Stimulated activated CD4-positive, alpha-beta T cell treated with anti-CD3 and anti-CD28 coated beads, TNF-alpha, amount 100 ng/mL, for 1 hour (primary cell): ENCODE data around the gene ANAPC2.
A peak's percentile ranks its signal among the peaks of the same experiment; 100 is the strongest.

ENCODE experiments used
- DNase-seq, 3 donors: peaks; one replicate each; pipeline ENCODE4 v3.0.0-alpha.2; 2020; ENCODE audit warnings: low read depth in 3 of 3, low spot score in 1 of 3

ANAPC2 gene

DNA sequence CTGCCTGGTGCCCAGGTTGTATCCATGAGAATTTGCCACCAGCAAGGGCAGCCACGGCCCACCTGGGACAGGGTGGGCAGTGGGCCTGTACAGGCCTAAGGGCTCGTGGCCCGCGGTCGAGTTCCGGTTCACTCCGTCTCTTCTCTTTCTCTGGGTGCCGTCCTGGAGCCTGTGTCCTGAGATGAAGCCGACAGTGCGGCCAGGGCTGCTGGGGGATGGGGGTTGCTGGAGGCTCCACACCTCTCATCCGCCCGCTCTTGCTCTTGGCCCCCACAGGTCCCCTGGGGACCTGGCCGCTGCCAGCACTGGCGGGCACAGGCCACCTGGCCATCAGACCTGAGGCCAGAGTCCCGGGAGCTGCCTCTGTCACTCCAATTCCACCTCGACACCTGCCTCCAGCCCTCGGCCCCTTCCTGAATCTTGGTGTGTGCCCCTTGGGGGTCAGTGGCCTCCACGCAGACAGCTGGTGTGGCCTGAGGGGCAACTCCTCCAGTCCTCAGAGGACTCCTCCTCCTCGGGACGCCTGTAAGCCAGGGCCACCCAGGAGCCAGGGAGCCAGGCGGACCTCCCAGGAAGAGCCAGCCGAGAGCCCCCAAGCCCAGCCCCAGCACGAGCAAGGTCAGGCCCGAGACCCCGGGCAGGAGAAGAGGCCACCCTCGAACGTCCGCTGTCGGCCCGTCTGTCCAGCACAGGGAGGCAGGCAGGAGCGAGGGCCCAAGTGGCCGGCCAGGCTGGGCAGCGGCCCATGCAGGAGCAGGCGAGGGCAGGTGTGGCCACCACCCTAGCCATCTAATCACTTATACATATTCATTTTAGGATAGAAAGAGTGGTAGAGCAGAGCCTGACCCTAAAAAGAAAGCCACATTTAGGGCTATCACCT is 23.8 kb downstream of the ANAPC2 start:
- no peak for DNase-seq

DNA sequence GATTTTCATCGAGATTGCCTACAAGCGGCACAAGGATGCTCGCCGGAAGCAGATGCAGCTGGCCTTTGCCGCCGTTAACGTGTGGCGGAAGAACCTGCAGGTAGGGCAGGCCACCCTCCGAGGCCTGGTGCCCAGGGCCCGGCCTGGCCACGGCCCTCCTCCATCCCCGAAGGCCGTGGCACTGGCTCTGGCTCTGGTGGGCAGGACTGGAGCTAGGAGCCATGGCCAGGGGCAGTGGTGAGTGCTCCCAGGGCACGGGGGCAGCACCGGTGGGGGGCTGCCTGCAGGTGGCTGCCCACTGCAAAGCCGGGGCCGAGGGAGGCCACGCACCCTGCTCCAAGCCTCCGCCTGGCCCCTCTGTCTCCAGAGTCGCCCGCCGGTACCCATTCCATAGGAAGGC is 24.6 kb downstream of the ANAPC2 start:
- DNase-seq: no peak

DNA sequence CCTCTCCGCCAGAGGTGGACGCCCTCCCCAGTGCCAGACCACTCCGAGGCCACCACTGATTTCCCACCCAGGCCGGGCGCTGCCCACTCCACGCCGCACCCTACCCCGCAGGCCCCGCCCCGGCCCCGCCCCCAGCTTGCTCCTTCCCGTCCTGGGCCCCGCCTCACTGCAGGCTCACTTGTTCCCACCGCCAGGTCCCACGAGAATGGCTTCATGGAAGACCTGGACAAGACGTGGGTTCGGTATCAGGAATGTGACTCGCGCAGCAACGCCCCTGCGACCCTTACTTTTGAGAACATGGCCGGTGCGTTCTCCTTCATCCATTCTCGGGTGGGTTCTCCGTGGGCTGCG is 25.0 kb downstream of the ANAPC2 start:
- DNase-seq: no peak

DNA sequence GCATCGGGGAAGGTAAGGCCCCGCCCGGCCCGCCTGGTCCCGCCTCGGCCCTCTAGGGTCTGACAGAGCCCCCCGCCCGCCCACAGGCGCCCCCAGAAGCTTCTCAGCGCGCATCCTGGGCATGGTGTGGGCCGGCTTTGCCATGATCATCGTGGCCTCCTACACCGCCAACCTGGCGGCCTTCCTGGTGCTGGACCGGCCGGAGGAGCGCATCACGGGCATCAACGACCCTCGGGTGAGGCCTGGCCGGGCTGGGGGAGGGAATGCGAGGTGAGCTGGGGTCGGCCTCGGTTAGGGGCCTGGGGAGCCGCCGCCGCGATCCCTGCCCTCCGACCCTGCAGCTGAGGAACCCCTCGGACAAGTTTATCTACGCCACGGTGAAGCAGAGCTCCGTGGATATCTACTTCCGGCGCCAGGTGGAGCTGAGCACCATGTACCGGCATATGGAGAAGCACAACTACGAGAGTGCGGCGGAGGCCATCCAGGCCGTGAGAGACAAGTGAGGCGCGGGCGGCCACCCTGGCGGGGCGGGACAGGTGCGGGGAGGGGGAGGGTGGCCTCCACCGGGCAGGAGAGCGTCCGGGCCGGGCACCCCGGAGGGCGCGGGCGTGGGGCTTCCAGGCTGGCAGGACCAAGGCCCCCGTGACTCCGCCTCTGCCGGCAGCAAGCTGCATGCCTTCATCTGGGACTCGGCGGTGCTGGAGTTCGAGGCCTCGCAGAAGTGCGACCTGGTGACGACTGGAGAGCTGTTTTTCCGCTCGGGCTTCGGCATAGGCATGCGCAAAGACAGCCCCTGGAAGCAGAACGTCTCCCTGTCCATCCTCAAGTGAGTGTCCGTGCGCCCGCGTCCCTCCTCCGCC is 25.6 kb downstream of the ANAPC2 start:
- no peak for DNase-seq

DNA sequence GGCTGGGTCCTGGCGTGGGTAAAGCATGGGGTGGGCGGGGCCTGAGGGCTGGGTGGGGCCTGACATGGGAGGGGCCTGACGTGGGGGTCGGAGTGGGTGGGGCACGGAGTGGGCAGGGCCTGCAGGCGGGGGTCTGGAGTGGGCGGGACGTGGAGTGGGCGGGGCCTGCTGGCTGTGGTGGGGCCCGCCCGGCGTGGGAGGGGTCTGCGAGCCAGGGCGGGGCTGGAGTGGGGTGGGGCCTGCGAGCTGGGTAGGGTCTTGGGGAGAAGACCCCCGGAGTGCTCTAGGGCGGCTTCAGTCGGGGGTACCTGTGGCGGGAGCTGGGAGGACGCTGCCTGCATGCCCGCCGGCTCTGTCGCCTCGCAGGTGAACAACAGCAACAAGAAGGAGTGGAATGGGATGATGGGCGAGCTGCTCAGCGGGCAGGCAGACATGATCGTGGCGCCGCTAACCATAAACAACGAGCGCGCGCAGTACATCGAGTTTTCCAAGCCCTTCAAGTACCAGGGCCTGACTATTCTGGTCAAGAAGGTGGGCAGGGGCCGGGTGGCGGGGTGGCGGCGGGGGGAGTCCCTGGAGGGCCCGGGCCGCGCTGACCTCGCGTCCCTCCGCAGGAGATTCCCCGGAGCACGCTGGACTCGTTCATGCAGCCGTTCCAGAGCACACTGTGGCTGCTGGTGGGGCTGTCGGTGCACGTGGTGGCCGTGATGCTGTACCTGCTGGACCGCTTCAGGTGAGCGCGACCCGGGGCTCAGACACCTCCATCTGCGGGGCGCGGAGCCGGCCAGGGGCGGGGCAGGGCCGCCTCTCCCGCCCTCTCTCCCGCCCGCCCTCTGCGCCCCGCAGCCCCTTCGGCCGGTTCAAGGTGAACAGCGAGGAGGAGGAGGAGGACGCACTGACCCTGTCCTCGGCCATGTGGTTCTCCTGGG is 26.5 kb downstream of the ANAPC2 start:
- DNase-seq: no peak

DNA sequence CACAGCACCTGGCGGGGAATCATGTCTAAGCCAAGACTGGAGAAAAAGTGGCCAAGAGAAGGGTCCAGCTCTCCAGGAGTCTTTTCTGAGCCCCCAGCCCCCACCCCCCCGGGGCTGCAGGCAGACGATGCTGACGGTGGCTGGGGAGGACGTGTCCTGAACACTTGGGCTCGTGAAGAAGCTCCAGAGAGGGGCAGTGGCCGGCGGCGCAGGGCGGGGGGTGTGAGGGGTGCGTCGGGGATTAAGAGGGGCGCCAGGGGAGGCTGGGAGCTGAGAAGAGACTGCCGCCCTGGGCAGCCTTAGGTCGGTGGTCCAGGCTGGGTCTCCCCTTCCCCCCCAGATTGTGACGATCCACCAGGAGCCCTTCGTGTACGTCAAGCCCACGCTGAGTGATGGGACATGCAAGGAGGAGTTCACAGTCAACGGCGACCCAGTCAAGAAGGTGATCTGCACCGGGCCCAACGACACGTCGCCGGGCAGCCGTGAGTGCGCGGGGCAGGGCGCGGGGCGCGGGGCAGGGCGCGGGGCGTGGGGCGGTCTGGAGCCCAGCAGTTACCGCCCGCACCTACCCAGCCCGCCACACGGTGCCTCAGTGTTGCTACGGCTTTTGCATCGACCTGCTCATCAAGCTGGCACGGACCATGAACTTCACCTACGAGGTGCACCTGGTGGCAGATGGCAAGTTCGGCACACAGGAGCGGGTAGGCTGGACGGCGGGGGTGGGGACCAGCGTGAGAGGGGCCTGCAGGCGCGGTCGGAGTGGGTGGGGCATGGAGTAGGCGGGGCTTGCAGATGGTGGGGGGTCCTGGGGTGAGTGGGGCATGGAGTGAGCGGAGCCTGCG is 27.4 kb downstream of the ANAPC2 start:
- DNase-seq: no peak

DNA sequence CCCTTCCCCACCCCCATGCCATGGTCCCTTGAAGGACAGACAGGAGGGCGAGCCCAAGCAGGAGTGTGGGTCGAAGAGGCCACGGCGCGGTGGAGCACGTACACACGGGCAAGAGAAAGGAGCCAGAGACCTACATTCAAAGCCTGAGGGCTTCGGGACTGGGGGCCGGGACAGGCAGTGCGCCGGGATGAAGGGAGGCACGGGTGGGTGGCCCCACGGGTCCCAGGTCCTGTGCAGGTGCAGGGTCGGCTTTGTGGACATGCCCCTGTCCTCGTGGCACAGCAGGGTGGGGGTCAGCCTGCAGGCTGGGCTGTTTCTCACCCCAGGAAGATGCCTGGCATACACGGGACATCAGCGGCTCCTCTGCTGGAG is 28.3 kb downstream of the ANAPC2 start:
- no peak for DNase-seq

DNA sequence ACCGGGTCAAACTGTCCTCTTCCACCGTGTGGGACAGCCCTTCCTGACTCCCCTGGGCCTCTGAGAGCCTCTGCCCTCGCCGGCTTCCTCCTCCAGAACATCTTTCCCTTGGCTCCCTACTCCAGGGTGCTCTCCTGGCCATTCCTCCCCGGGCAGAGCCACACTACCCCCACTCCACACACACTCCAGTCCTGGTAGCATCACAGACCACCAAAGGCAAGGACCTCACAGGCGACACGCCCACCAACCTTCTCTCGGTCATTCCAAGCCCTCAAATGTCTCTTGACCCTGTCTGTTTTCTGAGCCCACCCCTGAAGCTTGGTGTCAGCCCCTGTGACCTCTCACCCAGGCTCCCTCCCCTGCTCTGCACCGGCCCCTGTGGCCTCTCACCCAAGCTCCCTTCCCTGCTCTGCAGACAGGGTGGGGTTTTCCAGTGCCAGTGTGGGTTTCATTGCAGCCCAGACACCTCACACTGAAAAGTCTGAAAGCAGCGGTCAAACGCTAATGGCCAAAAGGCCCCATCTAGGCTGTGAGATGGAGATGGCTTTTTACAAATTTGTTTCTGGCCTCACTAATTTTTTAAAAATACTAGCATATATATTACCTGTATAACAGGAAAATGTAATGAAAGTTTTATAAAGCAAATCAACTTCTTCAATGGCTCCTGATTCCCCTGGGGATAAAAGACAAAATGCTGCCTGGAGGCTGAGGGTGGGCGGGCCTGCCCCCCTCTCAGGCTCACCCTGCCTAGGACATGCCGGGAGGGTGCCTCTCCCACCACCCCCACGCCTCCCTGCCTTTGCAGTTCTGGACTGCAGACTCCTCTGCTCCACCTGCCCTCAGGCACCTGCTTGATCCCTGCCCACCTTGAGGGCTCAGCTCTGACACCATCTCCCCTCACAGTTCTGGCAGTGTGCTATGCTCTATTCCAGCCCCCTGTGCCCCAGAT is 29.0 kb downstream of the ANAPC2 start:
- DNase-seq: no peak

DNA sequence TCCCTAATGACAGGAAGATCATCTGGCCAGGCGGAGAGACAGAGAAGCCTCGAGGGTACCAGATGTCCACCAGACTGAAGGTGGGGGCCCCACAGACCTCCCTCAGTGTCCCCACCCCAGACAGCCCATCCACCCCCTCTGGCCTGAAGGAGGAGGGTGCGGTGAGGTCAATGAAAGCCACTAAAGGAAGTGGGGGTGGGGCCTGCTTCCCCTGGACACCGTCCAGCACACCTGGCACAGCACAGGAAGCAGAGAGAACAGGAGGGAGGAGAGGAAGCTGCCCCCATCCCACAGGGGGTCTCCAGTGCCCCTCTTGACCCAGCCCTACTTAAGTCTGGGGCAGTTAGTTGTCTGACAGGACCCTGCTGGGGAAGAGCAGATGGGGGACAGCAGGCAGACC is 29.7 kb downstream of the ANAPC2 start:
- no peak for DNase-seq

DNA sequence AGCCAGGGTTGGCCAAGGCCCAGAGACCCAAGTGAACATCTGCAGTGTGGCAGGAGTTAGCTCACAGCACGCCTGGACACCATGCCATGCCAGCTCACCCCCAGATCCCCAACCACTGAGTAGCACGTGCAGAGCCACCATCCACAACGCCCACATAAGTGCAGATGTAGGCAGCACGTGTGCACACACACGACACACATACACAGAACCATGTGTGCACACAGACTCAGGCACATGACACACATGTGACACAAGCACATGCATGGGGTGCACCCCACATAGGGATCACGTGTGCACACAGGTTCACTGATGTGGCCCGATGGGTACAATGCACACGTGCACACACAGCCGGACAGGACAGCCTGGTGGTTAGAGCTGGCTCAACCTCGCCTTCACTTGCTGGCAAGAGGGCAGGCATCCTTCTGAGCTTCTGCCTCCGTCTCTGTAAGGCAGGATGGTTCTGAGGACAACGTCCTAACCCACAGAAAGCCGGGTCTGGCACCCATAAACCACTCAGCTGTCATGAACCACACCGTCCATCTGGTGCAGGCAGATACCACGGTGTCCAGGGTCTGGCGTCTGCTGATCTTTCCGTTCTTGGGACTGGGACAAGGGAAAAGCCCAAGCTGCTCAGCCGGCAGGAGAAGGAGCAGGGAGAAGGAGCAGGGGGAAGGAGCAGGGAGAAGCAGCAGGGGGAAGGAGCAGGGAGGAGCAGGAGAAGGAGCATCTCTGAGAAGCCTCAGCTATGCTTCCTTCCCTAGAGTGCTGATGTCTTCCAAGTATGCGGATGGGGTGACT is 30.5 kb downstream of the ANAPC2 start:
- DNase-seq: no peak

DNA sequence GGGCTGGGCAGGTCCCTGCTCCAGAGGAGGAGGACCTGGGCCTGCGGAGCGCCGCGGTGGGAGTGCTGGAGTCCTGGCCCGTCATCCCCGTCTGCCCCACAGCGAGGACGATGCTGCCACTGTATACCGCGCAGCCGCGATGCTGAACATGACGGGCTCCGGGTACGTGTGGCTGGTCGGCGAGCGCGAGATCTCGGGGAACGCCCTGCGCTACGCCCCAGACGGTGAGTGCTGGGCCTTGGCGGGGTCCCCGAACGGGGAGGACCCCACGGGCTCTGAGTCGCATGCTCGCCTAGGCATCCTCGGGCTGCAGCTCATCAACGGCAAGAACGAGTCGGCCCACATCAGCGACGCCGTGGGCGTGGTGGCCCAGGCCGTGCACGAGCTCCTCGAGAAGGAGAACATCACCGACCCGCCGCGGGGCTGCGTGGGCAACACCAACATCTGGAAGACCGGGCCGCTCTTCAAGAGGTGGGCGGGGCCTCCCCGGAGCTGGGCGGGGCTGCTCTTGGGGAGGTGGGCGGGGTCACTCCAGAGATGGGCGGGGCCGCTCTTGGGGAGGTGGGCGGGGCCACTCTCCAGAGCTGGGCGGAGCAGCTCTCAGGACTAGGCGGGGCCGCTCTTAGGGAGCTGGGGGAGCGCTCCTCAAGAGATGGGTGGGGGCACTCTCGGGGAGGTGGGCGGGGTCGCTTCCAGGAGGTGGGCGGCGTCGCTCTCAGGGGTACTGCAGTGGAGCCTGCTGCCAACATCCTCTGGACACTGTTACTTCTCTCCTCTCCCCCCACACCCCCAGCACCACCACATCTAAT is 31.6 kb downstream of the ANAPC2 start:
- DNase-seq: peak; percentile 10 to 48 (median 13)

DNA sequence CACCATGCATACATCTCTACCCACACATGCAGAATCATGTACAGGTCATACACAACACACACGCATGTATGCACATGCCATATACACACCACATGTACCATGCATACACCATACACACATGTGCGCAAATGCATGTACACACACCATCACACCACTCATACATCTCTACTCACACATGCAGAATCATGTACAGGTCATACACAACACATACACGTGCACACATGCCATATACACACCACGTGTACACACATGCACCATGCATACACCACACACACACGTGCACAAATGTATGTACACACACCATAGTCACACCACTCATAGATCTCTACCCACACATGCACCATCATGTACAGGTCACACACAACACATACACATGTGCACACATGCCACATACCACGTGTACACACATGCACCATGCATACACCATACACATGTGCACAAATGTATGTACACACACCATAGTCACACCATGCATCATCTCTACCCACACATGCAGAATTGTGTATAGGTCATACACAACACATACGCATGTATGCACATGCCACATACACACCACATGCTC is 35.4 kb downstream of the ANAPC2 start:
- DNase-seq: no peak

DNA sequence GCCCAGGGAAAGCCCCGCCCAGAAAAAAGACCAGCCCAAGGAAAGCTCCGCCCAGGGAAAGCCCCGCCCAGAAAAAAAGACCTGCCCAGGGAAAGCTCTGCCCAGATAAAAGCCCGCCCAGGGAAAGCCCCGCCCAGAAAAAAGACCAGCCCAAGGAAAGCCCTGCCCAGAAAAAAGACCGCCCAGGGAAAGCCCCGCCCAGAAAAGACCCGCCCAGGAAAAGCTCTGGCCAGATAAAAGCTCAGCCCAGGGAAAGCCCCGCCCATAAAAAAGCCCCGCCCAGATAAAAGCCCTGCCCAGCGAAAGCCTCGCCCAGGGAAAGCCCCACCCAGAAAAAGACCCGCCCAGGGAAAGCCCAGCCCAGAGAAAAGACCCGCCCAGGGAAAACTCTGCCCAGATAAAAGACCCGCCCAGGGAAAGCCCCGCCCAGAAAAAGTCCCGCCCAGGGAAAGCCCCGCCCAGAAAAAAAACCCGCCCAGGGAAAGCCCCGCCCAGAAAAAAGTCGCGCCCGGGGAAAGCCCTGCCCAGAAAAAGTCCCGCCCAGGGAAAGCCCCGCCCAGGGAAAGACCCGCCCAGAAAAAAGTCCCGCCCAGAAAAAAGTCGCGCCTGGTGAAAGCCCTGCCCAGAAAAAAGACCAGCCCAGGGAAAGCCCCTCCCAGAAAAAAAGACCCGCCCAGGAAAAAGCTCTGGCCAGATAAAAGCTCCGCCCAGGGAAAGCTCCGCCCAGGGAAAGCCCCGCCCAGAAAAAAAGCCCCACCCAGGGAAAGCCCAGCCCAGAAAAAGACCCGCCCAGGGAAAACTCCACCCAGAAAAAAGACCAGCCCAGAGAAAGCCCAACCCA is 37.5 kb downstream of the ANAPC2 start:
- peak in 1 of 3 donors; percentile 36 for DNase-seq

DNA sequence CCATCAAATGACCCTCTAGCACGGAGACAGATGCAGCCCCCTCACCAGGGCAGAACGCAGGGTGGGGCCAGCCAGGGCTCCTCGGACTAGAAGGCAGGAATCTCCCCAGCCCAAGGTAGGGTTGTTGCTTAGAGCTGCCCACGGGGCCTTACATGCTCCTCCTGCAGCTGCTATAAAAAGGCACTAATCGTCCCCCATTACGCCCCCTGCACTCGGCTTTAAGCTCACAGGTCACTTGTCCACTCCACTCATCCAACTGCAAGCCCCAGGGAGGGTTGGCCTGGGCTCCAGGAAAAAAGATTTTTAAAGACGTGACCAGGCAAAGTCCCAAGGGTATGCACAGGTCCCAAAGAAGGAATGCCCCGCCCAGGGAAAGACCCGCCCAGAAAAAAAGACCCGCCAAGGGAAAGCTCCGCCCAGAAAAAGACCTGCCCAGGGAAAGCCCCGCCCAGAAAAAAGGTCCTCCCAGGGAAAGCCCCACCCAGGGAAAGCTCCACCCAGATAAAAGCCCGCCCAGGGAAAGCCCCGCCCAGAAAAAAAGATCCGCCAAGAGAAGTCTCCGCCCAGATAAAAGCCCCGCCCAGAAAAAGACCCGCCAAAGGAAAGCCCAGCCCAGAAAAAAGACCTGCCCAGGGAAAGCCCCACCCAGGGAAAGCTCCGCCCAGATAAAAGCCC is 38.3 kb downstream of the ANAPC2 start:
- DNase-seq: no peak

DNA sequence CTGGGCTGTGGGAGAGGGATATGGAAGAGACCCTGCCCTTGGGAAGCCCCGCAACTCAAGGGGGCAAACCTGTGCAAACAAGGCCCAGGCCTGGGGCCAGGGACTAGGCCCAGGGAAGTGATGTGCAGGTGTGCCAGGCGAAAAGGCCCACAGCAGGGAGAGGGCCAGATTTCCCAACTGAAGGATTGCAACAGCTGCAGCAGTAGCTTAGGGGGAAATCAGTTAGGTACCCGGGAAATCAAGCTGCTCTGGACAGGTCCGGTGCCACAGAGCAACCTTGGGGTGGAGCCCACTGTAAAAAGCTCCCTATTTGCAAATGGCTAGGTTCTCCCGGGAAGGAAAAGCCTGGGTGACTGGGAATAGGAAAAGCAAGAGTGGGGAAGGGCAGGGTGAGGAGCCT is 39.0 kb downstream of the ANAPC2 start:
- no peak for DNase-seq

DNA sequence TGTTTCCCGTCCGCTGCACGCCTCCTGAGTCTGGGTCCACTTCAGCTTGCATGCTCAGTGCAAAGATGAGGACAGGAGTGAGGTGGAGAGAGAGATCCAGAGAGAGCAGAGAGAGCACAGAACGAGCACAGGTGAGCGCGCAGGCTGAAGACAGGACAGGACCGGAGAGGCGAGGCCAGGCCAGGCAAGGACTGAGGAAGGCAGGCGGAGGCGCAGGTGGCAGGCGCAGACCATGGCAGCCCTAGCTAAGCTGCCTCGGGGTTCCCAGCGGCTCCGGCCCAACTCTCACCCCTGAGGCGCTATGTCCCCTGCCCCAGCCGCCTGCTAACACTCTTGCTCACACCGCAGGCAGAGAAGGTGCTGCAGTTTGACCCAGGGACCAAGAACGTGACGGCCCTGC is 39.7 kb downstream of the ANAPC2 start:
- DNase-seq: no peak
